Activated CD4-positive, alpha-beta T cell treated with anti-CD3 and anti-CD28 coated beads, Interleukin-2, amount 10 ng/mL, durations not matched to agents 24 days and 14 days (primary cell): Measurements from ENCODE around the gene RAI1. TPM values are rescaled to one million over a fixed set of nuclear protein-coding genes. Genes with fewer than 3 reads are reported as not detected.
A peak's percentile ranks its signal among the peaks of the same experiment; 100 is the strongest.
"Not testable (repeated sequence)": the region's sequence is repeated elsewhere in the genome, so short reads cannot be mapped to it uniquely, and the experiment has no call there.

Source experiments
- DNase-seq: peaks from one replicate; pipeline ENCODE4 v3.0.0; 2022
- H3K27ac Mint-ChIP-seq: one replicate; pipeline ENCODE4 v1.8.0; 2022; ENCODE audit warnings: mild to moderate bottlenecking, mixed read lengths
- H3K27me3 Mint-ChIP-seq: one replicate; pipeline ENCODE4 v1.8.0; 2022; ENCODE audit warnings: mixed read lengths
- H3K36me3 Mint-ChIP-seq: one replicate; pipeline ENCODE4 v1.8.0; 2022; ENCODE audit warnings: low read depth, mild to moderate bottlenecking, mixed read lengths
- H3K4me1 Mint-ChIP-seq: one replicate; pipeline ENCODE4 v1.8.0; 2021; ENCODE audit warnings: mixed read lengths
- H3K4me3 Mint-ChIP-seq: one replicate; pipeline ENCODE4 v1.8.0; 2022; ENCODE audit warnings: mild to moderate bottlenecking, moderate library complexity, mixed read lengths
- H3K9me3 Mint-ChIP-seq: one replicate; pipeline ENCODE4 v1.8.0; 2021; ENCODE audit warnings: mixed read lengths
- intact Hi-C: fragments of 100-400 bp; cut with micrococcal nuclease; formaldehyde crosslinking; loops from one replicate; pipeline ENCODE4 v1.15.1; 2023
- total RNA-seq: library from RNA; stranded (reverse); gene quantifications from 2 replicates; pipeline ENCODE4 v1.2.3, GENCODE V29; 2022

The RAI1 gene, protein sequence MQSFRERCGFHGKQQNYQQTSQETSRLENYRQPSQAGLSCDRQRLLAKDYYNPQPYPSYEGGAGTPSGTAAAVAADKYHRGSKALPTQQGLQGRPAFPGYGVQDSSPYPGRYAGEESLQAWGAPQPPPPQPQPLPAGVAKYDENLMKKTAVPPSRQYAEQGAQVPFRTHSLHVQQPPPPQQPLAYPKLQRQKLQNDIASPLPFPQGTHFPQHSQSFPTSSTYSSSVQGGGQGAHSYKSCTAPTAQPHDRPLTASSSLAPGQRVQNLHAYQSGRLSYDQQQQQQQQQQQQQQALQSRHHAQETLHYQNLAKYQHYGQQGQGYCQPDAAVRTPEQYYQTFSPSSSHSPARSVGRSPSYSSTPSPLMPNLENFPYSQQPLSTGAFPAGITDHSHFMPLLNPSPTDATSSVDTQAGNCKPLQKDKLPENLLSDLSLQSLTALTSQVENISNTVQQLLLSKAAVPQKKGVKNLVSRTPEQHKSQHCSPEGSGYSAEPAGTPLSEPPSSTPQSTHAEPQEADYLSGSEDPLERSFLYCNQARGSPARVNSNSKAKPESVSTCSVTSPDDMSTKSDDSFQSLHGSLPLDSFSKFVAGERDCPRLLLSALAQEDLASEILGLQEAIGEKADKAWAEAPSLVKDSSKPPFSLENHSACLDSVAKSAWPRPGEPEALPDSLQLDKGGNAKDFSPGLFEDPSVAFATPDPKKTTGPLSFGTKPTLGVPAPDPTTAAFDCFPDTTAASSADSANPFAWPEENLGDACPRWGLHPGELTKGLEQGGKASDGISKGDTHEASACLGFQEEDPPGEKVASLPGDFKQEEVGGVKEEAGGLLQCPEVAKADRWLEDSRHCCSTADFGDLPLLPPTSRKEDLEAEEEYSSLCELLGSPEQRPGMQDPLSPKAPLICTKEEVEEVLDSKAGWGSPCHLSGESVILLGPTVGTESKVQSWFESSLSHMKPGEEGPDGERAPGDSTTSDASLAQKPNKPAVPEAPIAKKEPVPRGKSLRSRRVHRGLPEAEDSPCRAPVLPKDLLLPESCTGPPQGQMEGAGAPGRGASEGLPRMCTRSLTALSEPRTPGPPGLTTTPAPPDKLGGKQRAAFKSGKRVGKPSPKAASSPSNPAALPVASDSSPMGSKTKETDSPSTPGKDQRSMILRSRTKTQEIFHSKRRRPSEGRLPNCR (N-terminal part only)
- 30.1 and 34.5 TPM in 2 replicates for total RNA-seq

DNA sequence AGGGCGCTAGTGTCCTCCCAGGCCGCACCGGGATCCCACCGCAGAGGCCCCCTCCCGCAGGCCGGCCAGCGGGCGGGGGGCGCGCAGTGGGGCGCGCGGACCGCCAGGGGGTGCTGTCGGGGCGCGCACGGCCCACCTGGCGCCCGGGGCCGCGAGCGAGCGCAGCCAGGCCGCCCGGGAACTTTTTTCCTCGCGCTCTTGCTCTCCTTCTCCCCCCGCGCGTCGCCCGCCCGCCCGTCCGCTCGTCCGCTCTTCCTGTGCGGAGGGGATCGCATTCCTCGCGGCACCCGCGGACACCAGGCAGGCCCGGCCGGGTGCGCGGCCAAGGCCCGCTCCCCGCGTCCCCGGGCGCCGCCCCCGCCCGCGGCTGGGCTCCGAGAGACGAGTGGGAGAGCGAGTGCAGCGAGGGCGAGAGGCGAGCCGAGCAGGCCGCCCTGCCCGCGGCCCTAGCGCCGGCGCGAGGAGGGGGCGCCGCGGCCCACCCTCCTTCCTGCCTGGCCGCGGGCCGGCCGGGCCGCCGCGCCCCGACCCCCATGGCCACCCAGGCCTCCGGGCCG, at the start of gene RAI1:
RAI1 (plus strand) TSS at position 272 of the 557 bp plus-strand sequence. CDS start 111,491 bp downstream, outside the sequence.
- DNase-seq, result peak; percentile 92
- Mint-ChIP-seq H3K4me3 (peak within 1 kb of the TSS; percentile 91), H3K9me3 (no peaks in the 10 kb centered on the region), H3K36me3 (peaks cover 8% of the 10 kb centered on the region), H3K27me3 (peaks cover 12% of the 10 kb centered on the region), H3K4me1 (peaks cover 26% of the 10 kb centered on the region), H3K27ac (peak within 1 kb of the TSS; percentile 90)
- intact Hi-C loops, result loop anchor here (1.0 to 10.0 kb wide), 5 partner anchors 41 to 291 kb away; partner anchors contain the start of genes DRC3 and TOM1L2

DNA sequence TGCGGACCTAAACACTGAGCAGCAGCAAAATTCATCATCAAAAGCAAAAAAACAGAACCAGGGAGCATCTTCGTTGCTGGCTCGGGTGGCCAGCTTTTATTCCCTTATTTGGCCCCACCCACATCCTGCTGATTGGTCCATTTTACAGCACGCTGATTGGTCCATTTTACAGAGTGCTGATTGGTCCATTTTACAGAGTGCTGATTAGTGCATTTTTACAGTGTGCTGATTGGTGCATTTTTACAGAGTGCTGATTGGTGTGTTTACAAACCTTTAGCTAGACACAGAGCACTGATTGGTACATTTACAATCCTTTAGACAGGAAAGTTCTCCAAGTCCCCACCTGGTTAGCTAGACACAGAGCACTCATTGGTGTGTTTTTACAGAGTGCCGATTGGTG, 48.6 kb upstream of the RAI1 start:
- H3K4me1 Mint-ChIP-seq, H3K9me3 Mint-ChIP-seq, DNase-seq, H3K4me3 Mint-ChIP-seq, H3K27me3 Mint-ChIP-seq, H3K27ac Mint-ChIP-seq, intact Hi-C loops, H3K36me3 Mint-ChIP-seq: not testable (repeated sequence)

DNA sequence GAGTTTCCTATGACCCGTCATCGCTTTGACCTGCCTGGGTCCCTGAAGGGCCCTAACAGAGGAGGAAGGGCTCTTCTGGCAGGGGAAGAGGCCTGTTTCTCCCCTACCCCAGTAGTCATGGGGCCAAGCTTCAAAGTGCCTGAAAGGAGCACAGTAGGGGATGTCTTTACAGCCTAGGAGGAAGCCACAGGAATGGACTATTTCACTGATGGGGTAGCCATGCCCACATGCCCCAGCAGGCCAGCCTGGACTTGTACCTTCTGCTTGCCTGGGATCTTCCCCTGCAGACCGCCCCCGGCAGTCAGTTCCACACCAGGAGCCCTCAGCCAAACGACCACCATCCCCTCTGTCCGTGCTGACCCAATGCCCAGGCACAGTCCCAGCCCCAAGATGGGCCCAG, 47.9 kb upstream of the RAI1 start:
- H3K4me3 Mint-ChIP-seq, result no peak overlapping the region
- no peaks in the 10 kb centered on the region for H3K9me3 Mint-ChIP-seq
- intact Hi-C loops, result no loop called here
- DNase-seq, result no peak
- H3K36me3 Mint-ChIP-seq, result no peaks in the 10 kb centered on the region
- H3K27me3 Mint-ChIP-seq, result no peaks in the 10 kb centered on the region
- H3K27ac Mint-ChIP-seq, result no peak overlapping the region
- peaks cover 8% of the 10 kb centered on the region for H3K4me1 Mint-ChIP-seq

DNA sequence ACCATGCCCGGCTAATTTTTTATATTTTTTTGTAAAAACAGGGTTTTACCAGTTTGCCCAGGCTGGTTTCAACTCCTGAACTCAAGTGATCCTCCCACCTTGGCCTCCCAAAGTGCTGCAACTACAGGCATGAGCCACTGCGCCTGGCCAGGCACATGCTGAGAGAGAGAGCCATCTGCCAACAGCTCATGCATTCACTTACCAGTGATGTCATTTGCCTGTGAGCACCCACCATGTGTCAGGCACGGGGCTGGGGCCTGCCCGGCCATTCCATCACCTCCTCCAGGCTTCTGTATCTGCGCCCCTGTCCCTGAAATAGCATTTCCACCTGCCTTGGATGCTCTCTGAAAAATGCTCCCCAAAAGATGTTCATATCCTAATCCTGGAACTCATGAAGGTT, 46.1 kb upstream of the RAI1 start:
- Mint-ChIP-seq H3K4me3 (no peak overlapping the region), H3K36me3 (no peaks in the 10 kb centered on the region), H3K9me3 (no peaks in the 10 kb centered on the region), H3K27me3 (no peaks in the 10 kb centered on the region), H3K27ac (no peak overlapping the region), H3K4me1 (no peaks in the 10 kb centered on the region)
- intact Hi-C loops, result no loop called here
- DNase-seq, result no peak

GRCh38 chr17:17635537-17636271, 45.6 kb upstream of the RAI1 start:
- H3K36me3 Mint-ChIP-seq, H3K9me3 Mint-ChIP-seq, H3K27ac Mint-ChIP-seq, H3K27me3 Mint-ChIP-seq, DNase-seq, intact Hi-C loops, H3K4me1 Mint-ChIP-seq, H3K4me3 Mint-ChIP-seq: not testable (repeated sequence)

- Mint-ChIP-seq H3K4me1 (no peaks in the 10 kb centered on the region), H3K36me3 (no peaks in the 10 kb centered on the region), H3K27ac (no peak overlapping the region), H3K9me3 (no peaks in the 10 kb centered on the region), H3K27me3 (no peaks in the 10 kb centered on the region), H3K4me3 (no peak overlapping the region)
- no peak for DNase-seq
- intact Hi-C loops, result no loop called here
These were observed 44.9 kb upstream of the RAI1 start for GRCh38 chr17:17636272-17636885.

GRCh38 chr17:17638467-17638866, 42.8 kb upstream of the RAI1 start:
- no peak for DNase-seq
- Mint-ChIP-seq H3K36me3 (no peaks in the 10 kb centered on the region), H3K27ac (no peak overlapping the region), H3K9me3 (no peaks in the 10 kb centered on the region), H3K4me3 (no peak overlapping the region), H3K27me3 (no peaks in the 10 kb centered on the region), H3K4me1 (peaks cover 1% of the 10 kb centered on the region)
- intact Hi-C loops, result no loop called here

GRCh38 chr17:17639661-17640270, 41.5 kb upstream of the RAI1 start:
- H3K27me3 Mint-ChIP-seq, H3K36me3 Mint-ChIP-seq, H3K4me1 Mint-ChIP-seq, H3K27ac Mint-ChIP-seq, H3K4me3 Mint-ChIP-seq, DNase-seq, H3K9me3 Mint-ChIP-seq: not testable (repeated sequence)
- intact Hi-C loops, result loop anchor here (5.0 kb wide), 1 partner anchor 72 kb away; no protein-coding TSS in a partner anchor

DNA sequence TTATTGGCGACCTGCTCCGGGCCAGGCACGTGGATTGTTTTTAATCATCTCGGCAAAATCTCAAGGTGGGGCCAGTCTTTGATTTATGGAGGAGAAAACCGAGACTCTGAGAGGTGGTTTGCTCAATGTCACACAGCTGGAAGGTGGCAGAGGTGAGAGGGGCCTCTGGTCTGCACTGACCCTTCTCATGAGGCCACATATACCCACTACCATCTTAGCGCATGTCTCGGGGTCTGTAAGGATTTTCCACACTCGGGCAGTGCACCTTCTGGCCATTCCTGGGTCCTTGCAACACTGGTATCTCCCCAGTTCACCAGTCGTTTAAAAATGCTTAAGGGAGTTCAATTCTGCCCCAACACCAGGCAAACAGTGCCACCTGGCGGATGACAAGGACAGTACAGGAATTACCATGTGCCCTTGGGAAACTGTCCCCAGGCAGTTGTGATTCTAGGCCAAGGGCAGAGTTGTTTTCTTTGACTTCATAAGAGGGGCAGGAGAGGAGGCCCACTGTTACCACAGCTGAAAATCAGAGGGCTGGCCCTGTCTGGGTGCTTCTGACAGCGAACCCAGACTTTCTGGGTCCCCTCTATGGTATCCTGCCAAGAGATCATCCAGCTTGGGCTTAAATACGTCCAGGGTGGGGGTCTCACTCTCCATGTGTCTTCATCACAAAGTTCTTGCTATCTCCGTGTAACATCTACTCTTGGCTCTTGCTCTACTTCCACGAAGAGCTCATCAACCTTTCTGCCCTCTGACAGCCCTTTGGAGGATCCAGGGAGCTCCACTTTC, 39.4 kb upstream of the RAI1 start:
- Mint-ChIP-seq H3K36me3 (no peaks in the 10 kb centered on the region), H3K27me3 (no peaks in the 10 kb centered on the region), H3K27ac (no peak overlapping the region), H3K4me3 (no peak overlapping the region), H3K9me3 (peaks cover 3% of the 10 kb centered on the region), H3K4me1 (peaks cover 1% of the 10 kb centered on the region)
- intact Hi-C loops, result loop anchor here (1.0 to 5.0 kb wide), 3 partner anchors 75 to 286 kb away; no protein-coding TSS in a partner anchor
- peak; percentile 93 for DNase-seq

DNA sequence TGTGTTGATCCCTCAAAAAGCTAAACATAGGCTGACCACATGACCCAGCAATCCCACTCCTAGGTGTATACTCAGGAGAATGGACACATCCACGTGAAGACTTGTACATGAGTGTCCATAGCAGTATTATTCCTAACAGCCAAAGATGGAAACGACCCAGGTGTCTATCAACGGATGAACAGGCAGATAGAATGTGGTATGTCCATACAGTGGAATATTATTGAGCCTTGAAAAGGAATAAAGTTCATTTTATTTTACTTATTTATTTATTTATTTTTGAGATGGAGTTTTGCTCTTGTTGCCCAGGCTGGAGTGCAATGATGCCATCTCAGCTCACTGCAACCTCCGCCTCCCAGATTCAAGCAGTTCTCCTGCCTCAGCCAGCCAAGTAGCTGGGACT, 36.1 kb upstream of the RAI1 start:
- H3K27me3 Mint-ChIP-seq, H3K36me3 Mint-ChIP-seq, DNase-seq, H3K27ac Mint-ChIP-seq, H3K4me1 Mint-ChIP-seq, H3K9me3 Mint-ChIP-seq, intact Hi-C loops, H3K4me3 Mint-ChIP-seq: not testable (repeated sequence)

DNA sequence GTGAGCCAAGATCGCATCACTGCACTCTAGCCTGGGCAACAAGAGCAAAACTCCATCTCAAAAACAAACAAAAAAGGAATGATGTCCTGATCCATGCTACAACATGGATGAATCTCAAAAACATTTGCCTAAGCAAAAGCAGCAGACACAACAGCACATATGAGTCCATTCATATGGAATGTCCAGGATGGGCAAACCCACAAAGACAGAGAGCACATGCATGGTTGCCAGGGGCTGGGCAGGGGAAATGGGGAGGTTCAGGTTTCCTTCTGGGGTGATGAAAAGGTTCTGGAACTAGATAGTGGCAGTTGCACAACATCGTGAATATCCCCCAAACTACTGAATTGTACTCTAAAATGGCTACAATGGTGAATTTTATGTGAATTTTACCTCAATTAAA, 35.3 kb upstream of the RAI1 start:
- Mint-ChIP-seq H3K27me3 (peaks cover 6% of the 10 kb centered on the region), H3K4me1 (peaks cover 1% of the 10 kb centered on the region), H3K4me3 (no peak overlapping the region), H3K27ac (no peak overlapping the region), H3K9me3 (peaks cover 3% of the 10 kb centered on the region), H3K36me3 (no peaks in the 10 kb centered on the region)
- intact Hi-C loops, result no loop called here
- DNase-seq, result no peak
